HepG2 (cell line): Measurements from ENCODE around the gene TUG1. TPM values are rescaled to one million over a fixed set of nuclear protein-coding genes. Genes with fewer than 3 reads are reported as not detected.
A peak's percentile ranks its signal among the peaks of the same experiment; 100 is the strongest.

ENCODE experiments used
- BHLHE40 ChIP-seq: IDR thresholded peaks from 2 replicates; pipeline ENCODE4 v1.6.1; 2011; ENCODE audit warnings: low read length, improper control_type of control experiment
- HDAC2 ChIP-seq: sonication (generic); formaldehyde crosslinking; IDR thresholded peaks from 2 replicates; pipeline ENCODE4 v1.4.0; 2020; ENCODE audit warnings: missing genetic modification reagents
- HDAC6 ChIP-seq: fragments of 200-600 bp; sonication (generic); IDR thresholded peaks from 2 replicates; pipeline ENCODE4 v1.7.0; 2017; ENCODE audit warnings: mild to moderate bottlenecking, antibody characterized with exemption, low read length, low read depth
- ISX ChIP-seq: sonication (generic); formaldehyde crosslinking; conservative IDR thresholded peaks from 2 replicates; pipeline ENCODE4 v1.5.0; 2020; ENCODE audit warnings: missing genetic modification reagents
- MYC ChIP-seq: sonication (generic); formaldehyde crosslinking; IDR thresholded peaks from 2 replicates; pipeline ENCODE4 v1.9.0; 2021; ENCODE audit warnings: missing genetic modification reagents, borderline replicate concordance
- NFYC ChIP-seq: IDR thresholded peaks from 2 replicates; pipeline ENCODE4 v1.6.1; 2016; ENCODE audit warnings: missing genetic modification reagents, missing compliant biosample characterization
- POLR2A ChIP-seq, 2 experiments: IDR thresholded peaks; 2 replicates each; pipeline ENCODE4 v1.6.1; 2011; ENCODE audit warnings: low read depth in 2 of 2, low read length in 2 of 2, mild to moderate bottlenecking in 1 of 2, moderate library complexity in 1 of 2; ENCODE audit not compliant: insufficient read depth in 1 of 2
- POLR2G ChIP-seq: fragments of 200-400 bp; formaldehyde crosslinking; IDR thresholded peaks from 2 replicates; pipeline ENCODE4 v1.6.1; 2018; ENCODE audit warnings: mild to moderate bottlenecking, low read depth, low read length, moderate library complexity
- RAD21 ChIP-seq: fragments of 450-650 bp; formaldehyde crosslinking; IDR thresholded peaks from 2 replicates; pipeline ENCODE4 v1.5.0; 2020; ENCODE audit warnings: mild to moderate bottlenecking
- RELA ChIP-seq: sonication (generic); formaldehyde crosslinking; IDR thresholded peaks from 2 replicates; pipeline ENCODE4 v1.4.0; 2020; ENCODE audit warnings: missing genetic modification reagents
- SUZ12 ChIP-seq: fragments of 150-350 bp; IDR thresholded peaks from 2 replicates; pipeline ENCODE4 v1.6.1; 2014; ENCODE audit warnings: low read depth, low read length
- ZBTB1 ChIP-seq: sonication (generic); formaldehyde crosslinking; IDR thresholded peaks from 2 replicates; pipeline ENCODE4 v1.4.0; 2020; ENCODE audit warnings: missing genetic modification reagents, borderline replicate concordance
- ZFX ChIP-seq: sonication (generic); formaldehyde crosslinking; IDR thresholded peaks from 2 replicates; pipeline ENCODE4 v1.4.0; 2020; ENCODE audit warnings: mild to moderate bottlenecking, low read depth, missing genetic modification reagents, moderate library complexity
- ZKSCAN8 ChIP-seq: IDR thresholded peaks from 2 replicates; pipeline ENCODE4 v1.6.1; 2016; ENCODE audit warnings: borderline replicate concordance, missing genetic modification reagents, missing compliant biosample characterization
- ZNF552 ChIP-seq: sonication (generic); formaldehyde crosslinking; IDR thresholded peaks from 2 replicates; pipeline ENCODE4 v1.9.0; 2022; ENCODE audit warnings: missing genetic modification reagents, mild to moderate bottlenecking, borderline replicate concordance
- ZNF768 ChIP-seq: sonication (generic); formaldehyde crosslinking; IDR thresholded peaks from 2 replicates; pipeline ENCODE4 v1.4.0; 2020; ENCODE audit warnings: missing genetic modification reagents
- polyA plus RNA-seq, 8 experiments: library from polyadenylated mRNA; depleted of rRNA in 3 of 8; stranded (reverse) in 7 of 8; unstranded in 1 of 8; fragments of >200 nt; fragmentation: Illumina TruSeq in 4 of 8; extraction: Trizol in 4 of 8; gene quantifications; 2 replicates each; pipeline versions ENCODE4 v1.2.1 to v1.2.3, GENCODE V29; 2011 to 2016; ENCODE audit warnings: low read depth in 4 of 8, missing spikeins in 1 of 8, mixed read lengths in 1 of 8; ENCODE audit not compliant: insufficient read depth in 1 of 8
- total RNA-seq, 5 experiments: library from RNA; depleted of rRNA; stranded (reverse); fragments of >200 nt; fragmentation: Illumina TruSeq; extraction: Trizol; gene quantifications; 2 replicates each; pipeline ENCODE4 v1.2.3, GENCODE V29; 2016; ENCODE audit warnings: low read depth in 1 of 5
- TF ChIP-seq, protein P1 (sequence below): sonication (generic); formaldehyde crosslinking; IDR thresholded peaks from 2 replicates; pipeline ENCODE4 v1.9.0; 2022; ENCODE audit warnings: missing genetic modification reagents, mild to moderate bottlenecking, borderline replicate concordance
- TF ChIP-seq, protein P2 (sequence below): IDR thresholded peaks from 2 replicates; pipeline ENCODE4 v1.4.0; 2020; ENCODE audit warnings: mild to moderate bottlenecking, missing genetic modification reagents
- TF ChIP-seq, protein P3 (sequence below): sonication (generic); formaldehyde crosslinking; IDR thresholded peaks from 2 replicates; pipeline ENCODE4 v1.4.0; 2020; ENCODE audit warnings: mild to moderate bottlenecking, missing genetic modification reagents, borderline replicate concordance

TUG1 gene
- total and polyA plus RNA-seq, 2 of the 13 experiments (the other 11 are each of a cell fraction or from before 2014, with no cell fraction given) = 35.2 to 122 TPM

DNA sequence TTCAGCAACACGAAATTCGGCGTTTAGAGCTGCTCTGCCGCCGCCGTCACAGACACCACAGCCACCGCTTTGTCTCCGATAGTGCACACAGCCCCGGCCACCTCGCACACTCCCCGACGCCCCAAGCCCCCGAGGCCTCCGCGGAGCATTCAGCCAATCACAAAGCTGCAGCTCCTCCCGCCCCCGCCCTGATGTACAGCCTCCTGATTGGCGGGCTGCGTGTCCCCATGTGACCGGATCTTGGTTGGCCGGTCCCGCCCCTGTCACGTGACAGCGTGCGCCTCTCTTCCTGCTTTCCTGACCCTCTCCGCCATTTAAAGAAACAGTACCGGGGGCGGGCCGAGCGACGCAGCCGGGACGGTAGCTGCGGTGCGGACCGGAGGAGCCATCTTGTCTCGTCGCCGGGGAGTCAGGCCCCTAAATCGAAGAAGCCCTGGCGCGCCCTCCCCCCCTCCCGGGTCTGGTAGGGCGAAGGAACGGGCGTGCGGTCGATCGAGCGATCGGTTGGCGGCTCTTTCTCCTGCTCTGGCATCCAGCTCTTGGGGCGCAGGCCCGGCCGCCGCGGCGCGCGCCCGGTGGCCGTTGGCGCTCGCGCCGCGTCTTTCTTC lies at the start of gene TUG1 (continued):
- TF ChIP-seq, protein P1, sequence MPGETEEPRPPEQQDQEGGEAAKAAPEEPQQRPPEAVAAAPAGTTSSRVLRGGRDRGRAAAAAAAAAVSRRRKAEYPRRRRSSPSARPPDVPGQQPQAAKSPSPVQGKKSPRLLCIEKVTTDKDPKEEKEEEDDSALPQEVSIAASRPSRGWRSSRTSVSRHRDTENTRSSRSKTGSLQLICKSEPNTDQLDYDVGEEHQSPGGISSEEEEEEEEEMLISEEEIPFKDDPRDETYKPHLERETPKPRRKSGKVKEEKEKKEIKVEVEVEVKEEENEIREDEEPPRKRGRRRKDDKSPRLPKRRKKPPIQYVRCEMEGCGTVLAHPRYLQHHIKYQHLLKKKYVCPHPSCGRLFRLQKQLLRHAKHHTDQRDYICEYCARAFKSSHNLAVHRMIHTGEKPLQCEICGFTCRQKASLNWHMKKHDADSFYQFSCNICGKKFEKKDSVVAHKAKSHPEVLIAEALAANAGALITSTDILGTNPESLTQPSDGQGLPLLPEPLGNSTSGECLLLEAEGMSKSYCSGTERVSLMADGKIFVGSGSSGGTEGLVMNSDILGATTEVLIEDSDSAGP (CRISPR knock-in tag) = peak; percentile 100
- TF ChIP-seq HDAC6 = no peak
- no peak for TF ChIP-seq SUZ12
- peak; percentile 86 for TF ChIP-seq MYC
- peak; percentile 92 for TF ChIP-seq NFYC (CRISPR knock-in tag)
- TF ChIP-seq RAD21 (CRISPR knock-in tag) = peak; percentile 62
- TF ChIP-seq POLR2G = peak; percentile 78
- no peak; the same call in 1 of the 2 replicates for TF ChIP-seq ZKSCAN8
- TF ChIP-seq, protein P2, sequence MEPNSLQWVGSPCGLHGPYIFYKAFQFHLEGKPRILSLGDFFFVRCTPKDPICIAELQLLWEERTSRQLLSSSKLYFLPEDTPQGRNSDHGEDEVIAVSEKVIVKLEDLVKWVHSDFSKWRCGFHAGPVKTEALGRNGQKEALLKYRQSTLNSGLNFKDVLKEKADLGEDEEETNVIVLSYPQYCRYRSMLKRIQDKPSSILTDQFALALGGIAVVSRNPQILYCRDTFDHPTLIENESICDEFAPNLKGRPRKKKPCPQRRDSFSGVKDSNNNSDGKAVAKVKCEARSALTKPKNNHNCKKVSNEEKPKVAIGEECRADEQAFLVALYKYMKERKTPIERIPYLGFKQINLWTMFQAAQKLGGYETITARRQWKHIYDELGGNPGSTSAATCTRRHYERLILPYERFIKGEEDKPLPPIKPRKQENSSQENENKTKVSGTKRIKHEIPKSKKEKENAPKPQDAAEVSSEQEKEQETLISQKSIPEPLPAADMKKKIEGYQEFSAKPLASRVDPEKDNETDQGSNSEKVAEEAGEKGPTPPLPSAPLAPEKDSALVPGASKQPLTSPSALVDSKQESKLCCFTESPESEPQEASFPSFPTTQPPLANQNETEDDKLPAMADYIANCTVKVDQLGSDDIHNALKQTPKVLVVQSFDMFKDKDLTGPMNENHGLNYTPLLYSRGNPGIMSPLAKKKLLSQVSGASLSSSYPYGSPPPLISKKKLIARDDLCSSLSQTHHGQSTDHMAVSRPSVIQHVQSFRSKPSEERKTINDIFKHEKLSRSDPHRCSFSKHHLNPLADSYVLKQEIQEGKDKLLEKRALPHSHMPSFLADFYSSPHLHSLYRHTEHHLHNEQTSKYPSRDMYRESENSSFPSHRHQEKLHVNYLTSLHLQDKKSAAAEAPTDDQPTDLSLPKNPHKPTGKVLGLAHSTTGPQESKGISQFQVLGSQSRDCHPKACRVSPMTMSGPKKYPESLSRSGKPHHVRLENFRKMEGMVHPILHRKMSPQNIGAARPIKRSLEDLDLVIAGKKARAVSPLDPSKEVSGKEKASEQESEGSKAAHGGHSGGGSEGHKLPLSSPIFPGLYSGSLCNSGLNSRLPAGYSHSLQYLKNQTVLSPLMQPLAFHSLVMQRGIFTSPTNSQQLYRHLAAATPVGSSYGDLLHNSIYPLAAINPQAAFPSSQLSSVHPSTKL = peak; percentile 8; the same call in 1 of the 2 replicates
- TF ChIP-seq RELA (CRISPR knock-in tag) = no peak
- peak; percentile 97 for TF ChIP-seq BHLHE40
- TF ChIP-seq HDAC2 (CRISPR knock-in tag) = peak; percentile 28; the same call in 1 of the 2 replicates
- no peak for TF ChIP-seq ZNF768 (CRISPR knock-in tag)
- TF ChIP-seq ZBTB1 = no peak
- no peak for TF ChIP-seq ZNF552
- peak; percentile 86 for TF ChIP-seq ZFX (CRISPR knock-in tag)
- peak; percentile 89 for TF ChIP-seq POLR2A (IDR thresholded peaks at IDR 0.05; ENCODE audit: insufficient read depth in 1 of 2, low read depth in 2 of 2, low read length in 2 of 2)
- TF ChIP-seq, protein P3, sequence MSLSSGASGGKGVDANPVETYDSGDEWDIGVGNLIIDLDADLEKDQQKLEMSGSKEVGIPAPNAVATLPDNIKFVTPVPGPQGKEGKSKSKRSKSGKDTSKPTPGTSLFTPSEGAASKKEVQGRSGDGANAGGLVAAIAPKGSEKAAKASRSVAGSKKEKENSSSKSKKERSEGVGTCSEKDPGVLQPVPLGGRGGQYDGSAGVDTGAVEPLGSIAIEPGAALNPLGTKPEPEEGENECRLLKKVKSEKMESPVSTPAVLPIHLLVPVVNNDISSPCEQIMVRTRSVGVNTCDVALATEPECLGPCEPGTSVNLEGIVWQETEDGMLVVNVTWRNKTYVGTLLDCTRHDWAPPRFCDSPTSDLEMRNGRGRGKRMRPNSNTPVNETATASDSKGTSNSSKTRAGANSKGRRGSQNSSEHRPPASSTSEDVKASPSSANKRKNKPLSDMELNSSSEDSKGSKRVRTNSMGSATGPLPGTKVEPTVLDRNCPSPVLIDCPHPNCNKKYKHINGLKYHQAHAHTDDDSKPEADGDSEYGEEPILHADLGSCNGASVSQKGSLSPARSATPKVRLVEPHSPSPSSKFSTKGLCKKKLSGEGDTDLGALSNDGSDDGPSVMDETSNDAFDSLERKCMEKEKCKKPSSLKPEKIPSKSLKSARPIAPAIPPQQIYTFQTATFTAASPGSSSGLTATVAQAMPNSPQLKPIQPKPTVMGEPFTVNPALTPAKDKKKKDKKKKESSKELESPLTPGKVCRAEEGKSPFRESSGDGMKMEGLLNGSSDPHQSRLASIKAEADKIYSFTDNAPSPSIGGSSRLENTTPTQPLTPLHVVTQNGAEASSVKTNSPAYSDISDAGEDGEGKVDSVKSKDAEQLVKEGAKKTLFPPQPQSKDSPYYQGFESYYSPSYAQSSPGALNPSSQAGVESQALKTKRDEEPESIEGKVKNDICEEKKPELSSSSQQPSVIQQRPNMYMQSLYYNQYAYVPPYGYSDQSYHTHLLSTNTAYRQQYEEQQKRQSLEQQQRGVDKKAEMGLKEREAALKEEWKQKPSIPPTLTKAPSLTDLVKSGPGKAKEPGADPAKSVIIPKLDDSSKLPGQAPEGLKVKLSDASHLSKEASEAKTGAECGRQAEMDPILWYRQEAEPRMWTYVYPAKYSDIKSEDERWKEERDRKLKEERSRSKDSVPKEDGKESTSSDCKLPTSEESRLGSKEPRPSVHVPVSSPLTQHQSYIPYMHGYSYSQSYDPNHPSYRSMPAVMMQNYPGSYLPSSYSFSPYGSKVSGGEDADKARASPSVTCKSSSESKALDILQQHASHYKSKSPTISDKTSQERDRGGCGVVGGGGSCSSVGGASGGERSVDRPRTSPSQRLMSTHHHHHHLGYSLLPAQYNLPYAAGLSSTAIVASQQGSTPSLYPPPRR (CRISPR knock-in tag) = peak; percentile 37
- TF ChIP-seq ISX (CRISPR knock-in tag) = no peak
